HT-29 (cell line): Measurements from ENCODE around the gene DNAL4. TPM values are rescaled to one million over a fixed set of nuclear protein-coding genes. Genes with fewer than 3 reads are reported as not detected.

Experiments used
- DNase-seq: peaks from one replicate; pipeline ENCODE4 v3.0.0-alpha.2; 2015; ENCODE audit warnings: low spot score
- total RNA-seq: library from RNA; depleted of rRNA; stranded (reverse); fragments of >200 nt; shearing (Covaris generic); gene quantifications from 2 replicates; pipeline ENCODE4 v1.2.3, GENCODE V29; 2014; rRNA removed

The DNAL4 gene, protein sequence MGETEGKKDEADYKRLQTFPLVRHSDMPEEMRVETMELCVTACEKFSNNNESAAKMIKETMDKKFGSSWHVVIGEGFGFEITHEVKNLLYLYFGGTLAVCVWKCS
- 11.3 and 14.4 TPM in 2 replicates for total RNA-seq

DNA sequence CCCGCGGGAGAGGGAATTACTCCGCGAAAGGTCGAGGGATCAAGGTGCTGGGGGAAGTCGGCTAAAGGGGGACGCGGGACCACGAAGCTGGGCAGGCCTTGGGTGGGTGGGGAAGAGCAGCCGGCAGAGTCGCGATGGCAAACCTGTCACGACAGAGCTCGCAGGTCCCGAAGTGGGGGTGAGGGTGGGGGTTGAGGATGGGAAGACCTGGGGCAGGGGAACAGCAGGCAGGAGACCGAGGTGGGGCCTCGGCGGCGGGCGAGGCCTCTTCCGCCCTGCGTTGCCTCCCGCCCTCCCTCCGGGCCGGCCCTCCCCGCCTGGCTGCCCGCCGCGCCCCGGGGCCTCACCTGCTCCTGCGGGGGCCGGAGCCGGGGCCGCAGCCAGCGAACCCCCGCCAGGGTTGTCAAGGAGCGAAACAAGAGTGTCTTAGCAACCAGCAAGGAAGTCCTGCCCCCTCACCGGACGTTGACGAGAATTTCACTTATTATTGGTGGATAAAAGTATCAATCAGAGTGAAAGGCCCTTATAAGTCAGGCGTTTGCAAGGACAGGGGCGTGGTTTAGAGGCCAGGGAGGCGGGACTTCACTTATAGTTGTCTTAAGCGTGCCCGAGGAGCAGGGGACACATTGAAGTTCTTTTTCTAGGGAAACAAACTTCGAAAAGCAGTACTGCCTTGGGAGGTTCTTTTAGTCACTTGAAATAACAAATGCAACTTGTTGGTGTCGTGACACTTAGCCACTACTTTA is at the start of gene DNAL4:
DNAL4 (minus strand) TSS at position 423 of the 746 bp plus-strand sequence. CDS start 11,412 bp downstream, outside the sequence.
- DNase-seq: peak; percentile 91

DNA sequence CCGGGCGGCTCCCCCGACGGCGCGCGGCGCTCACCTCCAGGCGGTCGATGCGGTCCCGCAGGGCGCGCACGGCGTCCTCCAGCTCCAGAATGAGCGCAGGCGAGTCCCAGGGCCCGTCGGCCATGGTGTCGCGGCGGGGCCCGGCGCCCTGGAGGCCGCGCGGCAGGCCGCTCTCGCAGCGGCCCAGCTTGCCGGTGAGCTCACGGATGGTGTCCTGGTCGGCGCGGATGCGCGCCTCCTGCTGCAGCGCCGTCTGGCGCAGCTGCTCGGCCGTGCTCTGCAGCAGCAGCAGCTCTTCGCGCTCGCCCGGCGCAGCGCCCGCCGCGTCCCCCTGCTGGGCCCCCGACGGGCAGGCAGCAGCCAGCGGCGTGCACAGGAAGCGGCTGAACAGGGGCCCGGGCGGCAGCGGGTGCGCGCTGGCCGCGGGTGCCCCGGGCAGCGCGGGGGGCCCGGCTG is 49.3 kb upstream of the DNAL4 start:
- no peak for DNase-seq

DNA sequence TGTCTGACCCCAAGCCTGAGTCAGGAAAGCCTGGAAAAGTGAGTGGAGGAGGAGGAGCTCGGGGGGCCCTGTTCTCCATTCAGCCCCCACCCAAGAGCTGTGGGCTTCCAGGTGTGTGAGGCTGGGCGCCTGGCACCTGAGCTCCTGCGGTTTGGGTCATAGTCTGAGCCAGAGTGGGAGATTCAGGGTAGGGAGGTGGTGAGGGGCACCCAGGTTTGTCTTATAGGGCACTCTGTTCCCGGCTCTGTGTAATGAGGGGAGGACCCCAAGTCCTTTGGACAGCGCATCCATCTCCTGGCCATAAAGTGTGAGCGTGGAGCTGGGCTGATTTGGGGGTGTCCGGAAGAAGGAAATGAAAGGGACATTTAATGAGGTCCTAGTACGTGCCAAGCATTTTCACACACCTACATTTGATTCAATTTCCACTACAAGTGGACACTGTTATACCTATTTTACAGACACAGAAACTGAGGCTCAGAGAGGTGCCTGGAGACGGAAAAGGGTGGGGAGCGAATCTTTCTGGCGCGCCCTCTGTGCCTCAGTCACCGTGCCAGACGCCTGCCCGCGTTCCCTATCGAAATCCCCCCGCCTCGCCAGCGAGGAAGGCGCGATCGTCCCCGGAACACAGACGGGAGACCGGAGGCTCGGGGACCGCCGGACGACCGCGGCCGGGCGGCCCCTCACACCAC is 48.7 kb upstream of the DNAL4 start:
- no peak for DNase-seq

DNA sequence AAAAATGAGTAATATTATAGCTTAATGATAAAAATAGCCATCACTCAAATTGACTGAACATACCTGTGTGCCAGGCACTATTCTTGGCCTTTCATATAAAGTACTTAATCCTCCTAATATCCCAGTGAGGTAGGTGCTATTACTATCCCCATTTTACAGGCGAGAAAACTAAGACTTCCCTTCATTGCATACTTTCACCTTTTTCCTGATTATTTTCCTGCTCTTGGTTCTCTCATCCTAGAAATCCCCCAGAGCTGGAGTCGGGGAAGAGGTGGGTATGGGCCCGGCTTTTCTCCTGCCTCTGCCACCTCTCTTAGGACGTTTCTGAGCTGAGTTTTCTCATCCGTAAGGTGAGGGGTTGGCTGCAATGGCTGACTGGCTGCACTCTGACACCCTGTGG is 47.7 kb upstream of the DNAL4 start:
- DNase-seq: no peak

DNA sequence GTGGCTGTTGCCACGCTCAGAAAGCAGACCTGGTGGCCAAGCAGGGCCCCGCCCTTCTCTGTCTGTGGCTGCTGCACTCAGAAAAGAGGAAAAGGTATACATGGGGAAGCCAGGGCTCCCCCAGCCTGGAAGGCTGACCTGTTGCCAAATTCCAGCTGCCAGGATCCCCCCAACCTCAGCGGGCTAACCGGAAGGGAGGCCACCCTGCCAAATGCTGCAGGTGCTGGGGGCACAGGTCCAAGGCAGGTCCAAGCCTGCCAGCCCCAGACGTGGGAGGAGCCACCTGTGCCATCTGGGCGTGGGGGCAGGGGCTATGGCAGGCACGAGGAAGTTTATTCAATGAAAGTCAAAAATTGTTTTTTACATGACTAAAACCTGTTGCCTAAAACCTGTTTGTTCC is 47.3 kb upstream of the DNAL4 start:
- no peak for DNase-seq

DNA sequence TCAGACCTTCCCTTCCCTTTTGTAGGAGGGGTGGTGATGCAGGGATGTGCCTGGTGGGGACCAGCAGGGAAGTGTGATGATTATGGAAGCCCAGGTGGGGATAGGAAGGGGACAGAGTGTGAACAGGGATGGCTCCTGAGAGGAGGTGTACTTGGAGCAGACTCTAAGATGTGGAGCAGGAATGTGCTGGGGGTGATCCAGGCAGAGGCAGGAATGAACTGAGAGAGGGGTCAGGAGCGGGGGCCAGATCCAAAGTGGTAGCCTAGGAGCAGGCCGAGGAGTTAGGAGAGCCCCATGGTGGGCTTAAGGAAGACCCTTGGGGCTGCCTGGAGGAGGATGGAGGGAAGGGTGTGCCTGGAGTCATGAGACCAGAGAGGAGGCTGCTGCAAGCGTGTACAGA is 46.2 kb upstream of the DNAL4 start:
- no peak for DNase-seq

DNA sequence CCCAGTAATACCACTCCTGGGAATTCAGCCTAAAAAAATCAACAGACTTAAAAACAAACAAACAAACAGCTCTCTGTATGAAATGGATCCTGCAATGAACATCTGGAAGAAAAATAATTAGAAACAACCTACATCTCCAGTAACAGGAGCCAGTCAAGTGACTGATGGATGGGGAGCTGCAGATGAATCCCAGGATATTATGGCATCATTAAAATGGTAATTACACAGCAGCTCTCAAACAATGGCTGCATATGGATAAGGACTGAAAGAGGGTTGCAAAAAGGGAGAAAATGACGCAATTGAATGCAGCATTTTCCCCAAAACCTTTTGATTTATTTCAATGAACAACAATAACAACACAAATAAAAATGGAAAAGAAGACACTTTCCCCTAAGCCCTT is 45.7 kb upstream of the DNAL4 start:
- DNase-seq: no peak

DNA sequence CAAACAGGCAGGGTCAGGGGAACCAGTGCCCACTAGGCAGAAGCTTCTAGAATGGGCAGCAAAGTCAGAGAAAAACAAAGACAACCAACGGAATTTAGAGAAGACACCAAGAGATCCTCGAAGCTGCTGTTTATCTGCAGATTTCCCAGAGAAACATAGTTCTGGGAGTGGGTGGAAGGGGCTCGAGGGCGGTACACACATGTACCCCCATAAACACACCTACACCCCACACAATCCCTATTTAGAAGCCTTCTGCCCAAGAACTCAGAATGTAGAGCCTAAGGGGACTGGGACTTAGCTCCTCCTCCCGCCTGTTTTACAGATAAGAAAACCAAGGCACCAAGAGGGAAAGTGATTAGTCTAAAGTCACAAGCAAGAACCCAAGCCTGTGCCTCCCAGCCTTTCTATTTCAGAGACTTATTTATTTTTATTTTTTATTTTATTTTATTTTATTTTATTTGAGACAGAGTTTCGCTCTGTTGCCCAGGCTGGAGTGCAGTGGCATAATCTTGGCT is 43.5 kb upstream of the DNAL4 start:
- no peak for DNase-seq

DNA sequence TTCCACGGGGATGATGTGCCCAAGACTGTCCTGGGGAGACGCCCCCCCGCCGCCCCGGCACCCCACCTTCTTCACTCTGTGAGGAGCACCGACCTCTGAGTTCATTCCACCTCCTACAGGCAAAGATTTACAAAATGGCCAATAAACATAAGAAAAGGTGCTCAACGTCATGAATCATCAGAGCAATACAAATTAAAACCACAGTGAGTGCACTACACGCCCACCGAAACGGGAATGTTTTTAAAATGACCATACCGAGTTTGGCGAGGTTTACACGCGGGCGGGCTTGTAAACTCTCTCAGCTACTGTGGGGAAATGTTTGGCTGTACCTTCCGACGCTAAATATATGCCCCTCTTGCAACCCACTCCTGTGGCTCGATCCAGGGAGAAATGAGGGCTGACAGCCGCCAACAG is 42.0 kb upstream of the DNAL4 start:
- DNase-seq: no peak

DNA sequence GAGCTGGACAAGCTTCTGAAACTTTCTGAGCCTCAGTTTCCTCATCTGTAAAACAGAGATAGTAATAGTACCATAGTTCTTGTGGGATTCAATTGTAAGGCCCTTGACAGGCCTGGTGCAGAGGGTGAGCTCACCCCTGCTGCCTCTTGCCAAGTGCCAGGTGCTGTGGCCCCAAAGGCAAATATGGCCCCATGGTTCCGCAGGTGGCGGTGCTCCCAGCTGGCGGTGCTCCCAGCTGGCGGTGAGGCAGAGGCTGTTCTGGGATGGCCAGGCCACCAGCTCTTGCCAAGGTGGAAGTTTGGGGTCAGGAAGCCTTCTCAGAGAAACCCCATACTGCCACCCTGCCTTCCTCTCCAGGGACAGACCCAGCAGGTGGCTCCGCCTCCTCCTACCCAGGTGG is 41.0 kb upstream of the DNAL4 start:
- no peak for DNase-seq

DNA sequence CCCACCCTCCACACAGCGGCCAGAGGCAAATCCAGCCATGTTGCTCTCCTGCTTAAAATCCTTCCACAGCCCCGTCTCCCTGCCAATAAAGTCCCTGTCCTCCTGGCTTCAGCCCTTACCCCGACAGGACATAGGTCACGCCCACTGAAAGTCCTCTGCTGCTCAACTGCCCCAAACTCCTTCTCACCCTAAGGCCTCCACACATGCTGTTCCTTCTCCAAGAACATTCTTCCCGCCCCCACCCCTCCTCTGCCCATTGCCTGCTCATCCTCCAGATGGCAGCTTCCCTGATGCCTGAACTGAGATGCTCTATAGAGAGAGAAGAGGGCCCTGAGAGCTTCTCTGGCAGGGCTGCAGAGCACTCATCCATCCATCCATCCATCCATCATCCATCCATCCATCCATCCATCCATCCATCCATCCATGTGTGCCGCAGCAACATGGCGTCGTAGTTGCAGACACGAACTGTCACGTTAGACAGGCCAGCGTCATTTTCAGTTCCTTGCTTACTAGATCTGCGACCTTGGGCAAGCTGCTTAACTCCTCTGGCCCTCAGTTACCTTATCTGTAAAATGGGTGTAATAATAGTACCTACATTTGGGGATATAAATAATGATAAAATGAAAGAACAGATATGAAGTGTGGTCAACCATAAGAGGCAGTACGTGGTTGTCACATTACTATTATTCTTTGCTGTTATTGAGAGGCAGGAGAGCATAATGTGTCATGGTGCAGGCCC is 40.4 kb upstream of the DNAL4 start:
- DNase-seq: no peak

DNA sequence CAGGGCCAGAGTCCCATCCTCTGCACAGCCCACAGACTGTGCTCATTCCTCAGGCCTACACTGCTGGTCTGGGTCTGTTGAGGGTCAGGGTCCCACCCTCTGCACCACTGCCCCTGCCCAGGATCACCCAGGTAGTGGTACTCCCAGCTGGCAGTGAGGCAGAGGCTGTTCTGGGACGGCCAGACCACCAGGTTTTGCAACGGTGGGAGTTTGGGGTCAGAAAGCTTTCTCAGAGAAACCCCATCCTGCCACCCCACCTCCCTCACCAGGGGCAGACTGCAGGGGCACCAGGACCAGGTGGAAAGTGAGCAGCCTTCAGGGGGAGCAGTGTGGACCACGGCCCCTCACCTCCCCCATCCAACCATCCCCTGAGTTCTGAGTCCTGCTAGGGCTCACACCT is 39.1 kb upstream of the DNAL4 start:
- no peak for DNase-seq

DNA sequence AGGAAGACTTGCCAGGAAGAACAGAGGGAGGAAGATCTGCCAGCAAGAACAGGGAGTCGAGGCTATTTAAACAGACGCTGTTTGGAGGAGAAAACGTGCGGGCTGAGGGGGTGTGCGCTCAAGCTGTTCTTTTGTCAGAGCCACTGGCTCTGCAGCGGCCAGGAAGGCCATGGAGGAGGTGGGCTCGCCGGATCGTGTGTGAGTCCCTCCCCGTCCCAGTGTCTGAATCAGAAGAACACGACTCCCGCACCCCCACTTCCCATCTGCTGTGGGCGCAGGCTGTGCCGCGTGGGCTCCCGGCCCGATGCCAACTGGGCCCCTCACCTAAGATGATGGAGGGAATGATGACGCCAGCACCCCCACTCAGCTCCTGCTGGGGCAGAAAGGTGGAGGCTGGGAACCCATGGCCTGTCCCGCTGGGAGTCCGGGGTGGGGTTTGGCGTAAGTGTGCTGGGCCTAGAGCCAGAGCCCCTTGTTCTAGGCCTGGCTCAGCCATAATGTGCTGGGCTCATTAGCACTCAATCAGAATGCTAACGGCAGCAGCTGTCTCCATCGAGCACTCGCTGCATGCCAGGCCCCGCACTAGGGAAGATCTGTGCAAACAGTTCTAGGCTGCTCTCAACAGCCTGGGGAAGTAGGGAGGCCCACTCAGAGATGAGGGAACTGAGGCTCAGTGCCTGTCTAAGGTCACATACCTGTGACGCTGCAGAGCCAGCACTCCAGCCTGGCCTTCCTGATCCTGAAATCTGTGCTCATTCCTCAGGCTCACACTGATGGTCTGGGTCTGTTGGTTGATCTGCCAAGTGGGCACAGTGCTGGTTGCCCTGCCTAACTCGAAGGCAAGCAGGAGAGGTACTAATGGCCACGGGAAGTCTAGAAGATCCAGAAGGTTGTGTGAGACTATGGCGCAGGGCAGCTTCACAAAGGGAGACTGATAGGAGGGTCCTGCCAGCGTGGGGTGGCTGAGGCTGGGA is 38.3 kb upstream of the DNAL4 start:
- DNase-seq: no peak

DNA sequence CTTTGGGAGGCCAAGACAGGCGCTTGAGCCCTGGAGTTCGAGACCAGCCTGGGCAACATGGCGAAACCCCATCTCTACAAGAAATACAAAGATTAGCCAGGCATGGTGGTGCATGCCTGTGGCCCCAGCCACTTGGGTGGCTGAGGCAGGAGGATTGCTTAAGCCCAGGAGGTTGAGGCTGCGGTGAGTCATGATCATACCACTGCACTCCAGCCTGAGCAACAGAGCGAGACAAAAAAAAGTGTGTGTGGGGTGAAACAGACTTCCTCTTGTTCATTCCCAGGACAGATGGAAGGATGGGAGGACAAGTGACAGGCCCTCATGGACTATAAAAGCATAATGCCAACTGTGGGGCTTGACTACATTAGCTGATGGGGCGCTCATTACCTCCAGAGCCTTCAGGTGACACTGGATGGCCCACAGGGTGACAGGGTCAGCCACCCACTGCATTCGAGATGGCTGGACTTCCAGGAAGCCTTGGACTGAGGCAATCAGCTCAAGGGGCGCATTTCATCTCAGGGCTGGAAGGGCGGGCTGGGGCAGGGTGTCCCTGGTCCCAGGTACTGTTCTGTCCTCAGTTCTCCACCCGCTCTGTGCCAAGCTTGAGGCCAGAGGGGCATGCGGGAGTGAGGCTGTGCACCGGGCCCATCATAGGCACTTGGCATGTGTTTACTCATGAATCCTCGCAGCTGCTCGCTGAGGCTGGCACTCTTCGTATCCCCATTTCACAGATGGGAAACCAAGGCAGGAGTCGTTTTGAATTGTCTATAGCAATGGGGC is 37.4 kb upstream of the DNAL4 start:
- DNase-seq: no peak

DNA sequence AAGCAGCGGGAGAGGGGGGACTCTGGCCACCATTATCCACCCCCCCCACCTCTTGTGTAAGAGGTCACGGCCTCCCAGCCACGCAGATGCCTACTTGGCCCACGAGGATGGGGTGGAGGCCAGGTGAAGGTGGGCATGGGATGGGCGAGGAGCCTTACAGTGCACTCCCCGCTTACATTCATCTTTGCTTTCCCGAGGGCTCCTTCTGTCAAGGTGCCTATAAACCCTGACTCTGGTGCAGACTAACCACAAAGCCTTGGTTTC is 36.8 kb upstream of the DNAL4 start:
- DNase-seq: no peak

DNA sequence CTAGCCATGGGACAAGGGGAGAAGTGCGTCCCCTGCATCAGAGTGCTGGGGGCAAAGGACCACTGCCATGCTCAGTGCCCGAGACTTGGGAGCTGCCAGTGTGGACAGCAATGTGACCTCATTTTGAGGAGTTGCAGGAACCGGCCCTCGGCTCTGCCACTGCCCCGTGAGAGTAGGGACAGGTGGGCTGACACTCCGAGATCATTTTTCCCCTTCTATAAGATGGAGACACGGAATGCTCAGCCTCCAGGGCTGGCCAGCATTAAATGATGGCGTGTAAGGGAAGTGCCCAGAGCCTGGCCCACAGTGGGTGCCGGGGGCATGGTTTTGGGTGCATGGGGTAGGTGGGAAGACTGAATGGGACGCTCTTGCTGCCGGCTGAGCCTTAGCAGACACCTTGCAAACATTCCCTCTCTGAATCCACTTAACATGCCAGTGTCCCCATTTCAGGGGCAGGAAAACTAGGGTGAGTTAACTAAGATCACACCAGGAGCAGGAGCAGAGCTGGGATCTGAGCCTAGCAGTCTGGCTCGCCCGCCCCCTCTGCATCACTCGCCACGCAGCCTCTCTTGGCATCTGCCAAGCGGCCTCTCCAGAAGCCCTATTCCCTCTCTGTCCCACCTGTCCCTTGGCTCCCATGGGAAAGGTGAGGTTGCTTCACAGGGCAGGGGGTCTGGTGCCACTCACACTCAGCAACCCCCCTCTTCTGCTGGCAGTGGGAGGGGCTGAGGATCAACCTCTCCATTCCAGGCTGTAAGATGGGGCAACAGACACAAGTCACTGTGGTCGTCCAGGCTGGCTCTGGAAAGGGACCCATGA is 36.3 kb upstream of the DNAL4 start:
- DNase-seq: no peak

DNA sequence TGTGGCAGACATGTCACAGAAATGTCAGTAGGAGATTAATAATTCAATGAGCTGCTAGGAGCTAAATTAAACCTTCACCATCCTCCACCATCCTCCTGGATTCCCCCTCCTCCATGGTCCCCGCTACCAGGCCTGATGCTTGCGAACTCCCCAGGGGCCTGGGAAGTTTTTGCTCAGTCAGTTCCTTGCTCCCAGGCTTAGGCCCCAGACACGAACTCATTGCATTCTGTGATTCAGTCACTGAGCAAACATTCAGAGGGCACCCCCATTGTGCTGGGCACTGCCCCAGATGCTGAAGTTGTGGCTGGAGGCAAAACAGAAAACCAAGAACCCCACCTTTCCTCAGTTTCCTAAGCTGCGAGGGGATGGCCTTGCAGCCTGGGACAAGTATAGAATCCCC is 35.5 kb upstream of the DNAL4 start:
- no peak for DNase-seq

DNA sequence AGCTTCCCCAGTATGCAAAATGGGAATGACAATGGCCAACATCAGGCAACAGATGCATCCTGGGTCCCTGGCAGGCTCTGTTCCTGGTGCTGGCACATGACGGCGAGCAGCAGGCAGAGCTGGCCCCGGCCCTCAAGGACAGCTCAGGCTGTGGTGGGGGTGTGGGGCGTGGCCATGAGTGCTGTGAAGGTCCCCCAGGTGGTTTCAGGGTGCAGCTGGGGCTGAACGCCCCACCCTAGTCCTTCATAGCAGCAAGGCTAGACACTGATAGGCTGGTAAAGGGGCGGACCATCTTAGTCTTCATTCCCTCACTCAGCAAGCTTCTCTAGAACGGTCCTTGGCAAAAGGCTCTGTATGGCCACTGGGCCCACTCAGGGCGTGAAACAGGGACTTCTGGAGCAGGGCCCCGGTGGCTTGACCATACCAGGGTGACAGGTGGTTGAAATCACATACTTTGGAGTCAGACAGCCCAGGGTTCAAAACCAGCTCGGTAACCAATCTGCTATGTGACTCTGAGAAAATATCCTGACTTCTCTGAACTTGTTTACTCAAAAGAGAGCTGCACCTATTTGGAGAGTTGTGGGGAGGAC is 34.8 kb upstream of the DNAL4 start:
- DNase-seq: no peak

DNA sequence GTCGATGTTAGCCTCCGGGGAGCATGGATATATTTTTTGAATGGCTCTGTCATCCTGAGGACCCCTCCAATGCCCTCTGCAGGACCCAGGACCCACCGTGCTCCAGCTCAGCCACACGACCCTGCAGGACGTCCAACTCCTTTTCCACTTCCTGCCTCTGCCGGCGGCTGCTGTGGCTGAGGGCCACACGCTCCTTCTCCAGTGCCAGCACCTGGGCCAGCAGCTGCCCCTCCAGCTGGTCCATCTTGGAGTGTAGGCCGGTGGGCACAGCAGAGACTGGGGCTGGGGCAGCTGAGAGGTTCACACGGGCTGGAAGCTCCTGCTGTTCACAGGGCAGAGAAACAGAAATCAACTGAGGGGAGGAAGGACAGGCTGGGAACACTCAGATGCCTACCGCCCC is 34.2 kb upstream of the DNAL4 start:
- no peak for DNase-seq
